H1 (cell line): ENCODE measurements around the gene PLA2G4D. TPM values are rescaled to one million over a fixed set of nuclear protein-coding genes. Genes with fewer than 3 reads are reported as not detected.

Experiments
- CTCF ChIA-PET: fragments of 300-600 bp; sonication (Branson Sonifier 250); formaldehyde crosslinking; loops from one replicate; lab custom pipeline; 2021; ENCODE audit not compliant: partially characterized antibody; lab: Charles Lee
- POLR2A ChIA-PET: fragments of 300-600 bp; sonication (Branson Sonifier 250); formaldehyde crosslinking; loops from one replicate; lab custom pipeline; 2021; ENCODE audit warnings: inconsistent platforms; ENCODE audit not compliant: partially characterized antibody; lab: Charles Lee
- DNase-seq, 2 experiments: peaks; one replicate each; pipeline versions ENCODE4 v3.0.0 to v3.0.0-alpha.2; 2010 to 2022; ENCODE audit warnings: low spot score in 2 of 2, low read depth in 1 of 2, mixed read lengths in 1 of 2
- FAIRE-seq: peaks from 2 replicates; lab custom pipeline; 2011; peaks lifted over from hg19 to GRCh38; lab: Jason Lieb, UNC
- H2AFZ ChIP-seq: 2 replicates; pipeline ENCODE4 v1.8.1; 2012; ENCODE audit warnings: low read length, inconsistent platforms
- H2AK5ac ChIP-seq: 2 replicates; pipeline ENCODE4 v1.6.1; 2013; ENCODE audit warnings: low read depth, low read length
- H2BK120ac ChIP-seq: replicated peaks from 2 replicates; pipeline ENCODE3; 2013; ENCODE audit warnings: low read depth, low read length, inconsistent platforms
- H2BK12ac ChIP-seq: 2 replicates; pipeline ENCODE4 v1.6.1; 2013; ENCODE audit warnings: low read depth, low read length
- H2BK15ac ChIP-seq: 2 replicates; pipeline ENCODE4 v1.6.1; 2013; ENCODE audit warnings: low read length
- H2BK20ac ChIP-seq: 2 replicates; pipeline ENCODE4 v1.6.1; 2013; ENCODE audit warnings: low read length
- H2BK5ac ChIP-seq: 2 replicates; pipeline ENCODE4 v1.6.1; 2013; ENCODE audit warnings: low read depth, low read length
- H3K14ac ChIP-seq: 2 replicates; pipeline ENCODE4 v1.6.1; 2013; ENCODE audit warnings: inconsistent platforms; ENCODE audit not compliant: insufficient read length
- H3K18ac ChIP-seq: 2 replicates; pipeline ENCODE4 v1.6.1; 2013; ENCODE audit warnings: low read length; ENCODE audit errors: extremely low read depth
- H3K23ac ChIP-seq: 2 replicates; pipeline ENCODE4 v1.6.1; 2013; ENCODE audit warnings: inconsistent platforms; ENCODE audit not compliant: insufficient read length
- H3K23me2 ChIP-seq: 2 replicates; pipeline ENCODE4 v1.6.1; 2013; ENCODE audit warnings: low read depth, low read length
- H3K27ac ChIP-seq: 2 replicates; pipeline ENCODE4 v1.6.1; 2011; ENCODE audit warnings: low read depth, low read length, inconsistent platforms
- H3K27me3 ChIP-seq, 4 experiments: replicated peaks in 1 of 4; 1 replicate in 1 of 4; 2 replicates in 3 of 4; pipeline versions ENCODE4 v1.6.1 to v1.8.1; 2011 to 2013; ENCODE audit warnings: low read length in 3 of 4, mild to moderate bottlenecking in 3 of 4, inconsistent platforms in 2 of 4, mixed read lengths in 2 of 4, moderate library complexity in 1 of 4; ENCODE audit not compliant: control insufficient read depth in 3 of 4, insufficient read depth in 3 of 4; ENCODE audit errors: extremely low read depth in 1 of 4
- H3K36me3 ChIP-seq, 4 experiments: 2 replicates each; pipeline versions ENCODE4 v1.6.1 to v1.8.1; 2011 to 2013; ENCODE audit warnings: mild to moderate bottlenecking in 4 of 4, low read length in 3 of 4, moderate library complexity in 2 of 4, control low read depth in 1 of 4, inconsistent platforms in 1 of 4; ENCODE audit not compliant: insufficient read depth in 4 of 4, control insufficient read depth in 2 of 4
- H3K4ac ChIP-seq: replicated peaks from 2 replicates; pipeline ENCODE3; 2013; ENCODE audit warnings: low read length, low read depth, mixed read lengths, inconsistent platforms; ENCODE audit not compliant: insufficient read length
- H3K4me1 ChIP-seq, 4 experiments: replicated peaks in 1 of 4; 1 replicate in 1 of 4; 2 replicates in 3 of 4; pipeline versions ENCODE4 v1.6.1 to v1.8.1; 2011 to 2013; ENCODE audit warnings: low read length in 3 of 4, inconsistent platforms in 2 of 4, mixed read lengths in 1 of 4; ENCODE audit not compliant: insufficient read depth in 4 of 4, control insufficient read depth in 3 of 4
- H3K4me2 ChIP-seq, 2 experiments: 2 replicates each; pipeline versions ENCODE4 v1.6.1 to v1.8.1; 2011 to 2013; ENCODE audit warnings: low read depth in 2 of 2, low read length in 2 of 2, control low read depth in 1 of 2, inconsistent platforms in 1 of 2, mild to moderate bottlenecking in 1 of 2; ENCODE audit not compliant: insufficient read depth in 1 of 2
- H3K4me3 ChIP-seq, 4 experiments: fragments of 200-600, 300-600 bp in 1 of 4; sonication (generic), shearing (Covaris generic), sonication (Bioruptor Twin) in 1 of 4; 2 replicates each; pipeline versions ENCODE4 v1.5.1 to v1.8.1; 2011 to 2016; ENCODE audit warnings: low read length in 4 of 4, low read depth in 3 of 4, control low read depth in 2 of 4, inconsistent platforms in 2 of 4, mild to moderate bottlenecking in 2 of 4, mixed read lengths in 1 of 4, moderate library complexity in 1 of 4; ENCODE audit not compliant: insufficient read depth in 2 of 4; ENCODE audit errors: extremely low read depth in 1 of 4
- H3K56ac ChIP-seq: replicated peaks from 2 replicates; pipeline ENCODE3; 2013; ENCODE audit warnings: low read depth, mild to moderate bottlenecking, mixed read lengths, low read length, inconsistent platforms; ENCODE audit not compliant: insufficient read length
- H3K79me1 ChIP-seq: 2 replicates; pipeline ENCODE4 v1.6.1; 2013; ENCODE audit warnings: low read depth, low read length, control low read depth
- H3K79me2 ChIP-seq, 2 experiments: 2 replicates each; pipeline versions ENCODE4 v1.6.1 to v1.8.1; 2012 to 2013; ENCODE audit warnings: low read length in 2 of 2, mild to moderate bottlenecking in 2 of 2, inconsistent platforms in 1 of 2; ENCODE audit not compliant: insufficient read depth in 2 of 2, control insufficient read depth in 1 of 2
- H3K9ac ChIP-seq, 4 experiments: replicated peaks in 1 of 4; 1 replicate in 1 of 4; 2 replicates in 3 of 4; pipeline versions ENCODE4 v1.6.1 to v1.8.1; 2011 to 2013; ENCODE audit warnings: low read depth in 3 of 4, low read length in 3 of 4, control low read depth in 2 of 4, mild to moderate bottlenecking in 2 of 4, moderate library complexity in 2 of 4, inconsistent platforms in 1 of 4; ENCODE audit errors: extremely low read depth in 1 of 4
- H3K9me3 ChIP-seq, 2 experiments: 2 replicates each; pipeline versions ENCODE4 v1.6.1 to v1.8.1; 2012 to 2013; ENCODE audit warnings: mild to moderate bottlenecking in 2 of 2, moderate library complexity in 2 of 2, control low read depth in 1 of 2, inconsistent platforms in 1 of 2, low read depth in 1 of 2, low read length in 1 of 2, mixed read lengths in 1 of 2; ENCODE audit not compliant: insufficient read depth in 2 of 2
- H4K20me1 ChIP-seq, 2 experiments: replicated peaks in 1 of 2; 2 replicates each; pipeline versions ENCODE3 to v1.8.1; 2011 to 2013; ENCODE audit warnings: inconsistent platforms in 2 of 2, low read length in 2 of 2, mild to moderate bottlenecking in 1 of 2; ENCODE audit not compliant: insufficient read depth in 2 of 2, control insufficient read depth in 1 of 2
- H4K5ac ChIP-seq: 2 replicates; pipeline ENCODE4 v1.6.1; 2013; ENCODE audit warnings: low read length, low read depth, mixed read lengths, inconsistent platforms; ENCODE audit not compliant: insufficient read length
- H4K8ac ChIP-seq: 2 replicates; pipeline ENCODE4 v1.8.0; 2013; ENCODE audit warnings: mild to moderate bottlenecking, moderate library complexity, low read length, inconsistent platforms; ENCODE audit not compliant: insufficient read depth; ENCODE audit errors: extremely low read depth
- H4K91ac ChIP-seq: replicated peaks from 2 replicates; pipeline ENCODE3; 2013; ENCODE audit warnings: low read length, mixed read lengths, inconsistent platforms; ENCODE audit not compliant: insufficient read length
- GABPA ChIP-seq: IDR thresholded peaks from 2 replicates; pipeline ENCODE4 v1.6.1; 2011; ENCODE audit warnings: mild to moderate bottlenecking, low read length, moderate library complexity, borderline replicate concordance; ENCODE audit not compliant: insufficient read depth
- TEAD4 ChIP-seq: IDR thresholded peaks from 2 replicates; pipeline ENCODE4 v1.6.1; 2012; ENCODE audit warnings: low read depth, low read length, inconsistent platforms, mixed read lengths
- WGBS, 2 experiments: shearing (Covaris generic) in 1 of 2; methylation state at CpG; one replicate each; pipeline versions ENCODE4 v1.1.6 to v1.1.7; 2013 to 2015; ENCODE audit warnings: low lambda C conversion rate in 2 of 2, mixed read lengths in 2 of 2, inconsistent platforms in 1 of 2, low coverage in 1 of 2, missing lambda C conversion rate in 1 of 2; ENCODE audit not compliant: insufficient replicate concordance in 2 of 2, insufficient coverage in 1 of 2, insufficient read length in 1 of 2; ENCODE audit errors: extremely low coverage in 1 of 2, missing lambda C conversion rate in 1 of 2; 5-methylcytosine and 5-hydroxymethylcytosine counted together
- polyA plus RNA-seq, 7 experiments: library from polyadenylated mRNA; depleted of rRNA in 3 of 7; stranded (reverse) in 5 of 7; unstranded in 2 of 7; fragments of >200 nt in 5 of 7; fragments of 200-250 nt in 2 of 7; gene quantifications; 1 replicate in 5 of 7; 2 replicates in 1 of 7; 4 replicates in 1 of 7; pipeline versions ENCODE4 v1.2.1 to v1.2.3, GENCODE V29; 2011 to 2013; ENCODE audit warnings: missing spikeins in 2 of 7, mixed read lengths in 2 of 7
- total RNA-seq: library from RNA; stranded (reverse); fragmentation: NEBNext Ultra II Directional; extraction: Animal tissue kit (Norgen Biotek cat#: 25700); gene quantifications from 2 replicates; pipeline ENCODE4 v1.2.1, GENCODE V29; 2021

Gene PLA2G4D
- total and polyA plus RNA-seq, 2 of the 8 experiments (the other 6 are each of a cell fraction or from before 2014, with no cell fraction given): 0.07 to 0.18 TPM

DNA sequence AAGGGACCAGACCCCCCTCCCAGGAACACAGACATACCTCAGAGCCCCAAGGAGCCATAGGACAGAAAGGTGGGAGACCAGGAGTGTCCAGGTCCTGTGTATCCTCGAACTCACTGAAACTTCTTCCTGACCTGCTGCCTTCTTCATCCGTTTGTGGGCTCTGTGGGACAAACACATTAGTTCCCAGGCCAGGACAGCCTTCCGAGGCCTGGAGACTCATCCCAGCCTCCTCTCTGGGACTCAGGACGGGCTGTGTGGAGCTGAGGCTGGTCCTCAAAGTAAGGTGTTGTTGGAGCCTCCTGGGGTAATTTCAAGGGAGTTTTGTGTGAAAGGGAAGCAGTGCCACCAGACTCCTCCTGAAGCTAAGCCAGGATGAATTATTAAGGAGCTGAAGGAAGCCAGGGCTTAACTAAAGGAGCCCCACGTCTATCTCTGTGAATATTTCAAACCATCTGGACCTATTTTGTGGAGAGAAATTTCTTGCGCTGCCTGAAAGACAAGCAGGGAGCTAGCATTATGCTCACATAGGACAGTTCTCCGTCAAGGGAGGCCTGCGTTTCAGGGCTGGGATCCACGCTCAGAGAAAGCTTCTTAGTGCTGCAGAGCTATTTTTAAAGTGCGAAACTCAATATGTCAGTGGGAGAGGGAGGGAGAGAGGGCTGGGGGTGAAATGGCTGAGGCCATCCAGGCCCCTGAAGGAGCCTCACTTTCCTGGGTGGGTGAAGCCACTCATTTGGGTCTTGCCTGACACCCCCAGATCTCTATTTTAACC lies 43.7 kb downstream of the PLA2G4D start:
- no peaks in the 10 kb centered on the region for H3K36me3 ChIP-seq
- H4K20me1 ChIP-seq: no peaks in the 10 kb centered on the region
- H2BK5ac ChIP-seq: no peak overlapping the region
- H3K4ac ChIP-seq: no peak overlapping the region
- H3K56ac ChIP-seq: no peak overlapping the region
- ChIA-PET CTCF (interaction anchor here (1.2 to 8.8 kb wide), 5 partner anchors 10 to 87 kb away, joined by 5 to 185 read pairs (median 6); no protein-coding TSS in a partner anchor), POLR2A (interaction anchor here (1.1 kb wide), 1 partner anchor 23 kb away, joined by 3 read pairs; no protein-coding TSS in a partner anchor)
- no peak overlapping the region for H2BK15ac ChIP-seq
- H3K9ac ChIP-seq: no peak overlapping the region
- H2BK20ac ChIP-seq: no peak overlapping the region
- no peak overlapping the region for H2BK12ac ChIP-seq
- no peak overlapping the region for H3K4me3 ChIP-seq
- H3K79me2 ChIP-seq: no peaks in the 10 kb centered on the region
- H2BK120ac ChIP-seq: no peak overlapping the region
- H3K4me2 ChIP-seq: no peak overlapping the region
- no peak overlapping the region for H4K8ac ChIP-seq
- H3K4me1 ChIP-seq: peaks cover 0 to 6% (median 3%) of the 10 kb centered on the region in 4 experiments; a peak in 5 of 7 replicates
- TF ChIP-seq GABPA (no peak), TEAD4 (no peak)
- TF ChIP-seq, all 59 proteins: peak for 0
- Histone ChIP-seq H3K23ac (no peak overlapping the region), H3K23me2 (no peaks in the 10 kb centered on the region), H3K27me3 (no peaks in the 10 kb centered on the region), H3K79me1 (no peaks in the 10 kb centered on the region), H3K9me3 (no peaks in the 10 kb centered on the region), H2AFZ (no peak overlapping the region), H4K5ac (no peak overlapping the region), H4K91ac (no peak overlapping the region), H3K27ac (no peak overlapping the region), H3K18ac (no peak overlapping the region), H3K14ac (no peak overlapping the region), H2AK5ac (no peak overlapping the region)
- no peak for FAIRE-seq
- peak in 1 of 2 experiments; percentile 28 for DNase-seq
- 85% methylated on average over 10 of the region's 10 CpGs; no CpG with 5 or more reads in 1 of the 2 experiments for WGBS, 2 experiments
